Embryonic facial prominence (tissue), 1 donor: Measurements from ENCODE around the gene ARHGEF26.

Source experiments
- DNase-seq: peaks from one replicate; pipeline ENCODE4 v3.0.0-alpha.2; 2016; ENCODE audit errors: extremely low spot score

Gene ARHGEF26

GRCh38 chr3:154156530-154156929 is 35.3 kb downstream of the ARHGEF26 start:
- DNase-seq, result no peak

DNA sequence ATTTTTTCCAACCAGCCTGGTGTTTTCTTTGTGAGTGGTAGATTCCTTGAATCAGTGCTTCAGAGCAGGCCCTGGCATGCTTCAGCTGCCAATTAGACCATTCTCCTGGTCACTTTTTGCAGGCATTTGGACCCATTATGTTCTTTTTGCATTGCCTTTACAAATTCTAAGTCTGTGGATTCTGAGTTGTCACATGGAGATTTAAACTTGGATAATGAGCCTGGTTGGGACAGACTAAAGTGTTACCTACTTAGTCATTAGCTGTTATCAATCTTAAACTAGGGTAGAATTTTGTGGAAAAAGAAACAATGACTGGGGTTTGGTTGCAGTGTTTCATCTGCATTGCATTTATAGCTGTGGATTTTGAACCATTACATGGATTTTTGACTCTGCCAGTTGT is 40.6 kb downstream of the ARHGEF26 start:
- no peak for DNase-seq

GRCh38 chr3:154164387-154164786 is 43.2 kb downstream of the ARHGEF26 start:
- no peak for DNase-seq

- DNase-seq, result no peak
Measured at GRCh38 chr3:154168998-154169795, 48.0 kb downstream of the ARHGEF26 start.

GRCh38 chr3:154169796-154170110 is 48.6 kb downstream of the ARHGEF26 start:
- no peak for DNase-seq

- no peak for DNase-seq
Measured at GRCh38 chr3:154170300-154170699, 49.1 kb downstream of the ARHGEF26 start.

DNA sequence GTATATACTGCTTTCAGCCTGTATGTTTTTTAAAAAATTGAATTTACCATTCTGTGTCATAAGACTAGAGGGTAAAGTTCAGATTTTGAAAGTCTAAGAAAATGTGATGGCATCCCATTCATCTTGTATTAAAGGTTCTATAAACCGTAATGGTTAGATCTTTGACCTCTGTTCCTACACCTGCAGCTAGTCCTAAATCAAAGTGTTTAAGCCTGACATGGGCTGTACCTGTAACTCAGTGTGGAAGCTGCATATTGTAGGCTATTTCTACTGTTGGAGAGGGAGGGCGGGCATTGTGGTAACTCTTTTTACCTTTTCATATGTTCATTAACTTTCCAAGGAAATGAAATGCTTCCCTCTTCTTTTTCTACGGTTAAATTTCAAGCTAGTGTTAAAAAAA is 53.9 kb downstream of the ARHGEF26 start:
- DNase-seq, result no peak

GRCh38 chr3:154176036-154176435 is 54.8 kb downstream of the ARHGEF26 start:
- DNase-seq, result no peak

- no peak for DNase-seq
Measured at GRCh38 chr3:154177406-154177805, 56.2 kb downstream of the ARHGEF26 start.

- no peak for DNase-seq
Measured at GRCh38 chr3:154178172-154178571, 57.0 kb downstream of the ARHGEF26 start.

DNA sequence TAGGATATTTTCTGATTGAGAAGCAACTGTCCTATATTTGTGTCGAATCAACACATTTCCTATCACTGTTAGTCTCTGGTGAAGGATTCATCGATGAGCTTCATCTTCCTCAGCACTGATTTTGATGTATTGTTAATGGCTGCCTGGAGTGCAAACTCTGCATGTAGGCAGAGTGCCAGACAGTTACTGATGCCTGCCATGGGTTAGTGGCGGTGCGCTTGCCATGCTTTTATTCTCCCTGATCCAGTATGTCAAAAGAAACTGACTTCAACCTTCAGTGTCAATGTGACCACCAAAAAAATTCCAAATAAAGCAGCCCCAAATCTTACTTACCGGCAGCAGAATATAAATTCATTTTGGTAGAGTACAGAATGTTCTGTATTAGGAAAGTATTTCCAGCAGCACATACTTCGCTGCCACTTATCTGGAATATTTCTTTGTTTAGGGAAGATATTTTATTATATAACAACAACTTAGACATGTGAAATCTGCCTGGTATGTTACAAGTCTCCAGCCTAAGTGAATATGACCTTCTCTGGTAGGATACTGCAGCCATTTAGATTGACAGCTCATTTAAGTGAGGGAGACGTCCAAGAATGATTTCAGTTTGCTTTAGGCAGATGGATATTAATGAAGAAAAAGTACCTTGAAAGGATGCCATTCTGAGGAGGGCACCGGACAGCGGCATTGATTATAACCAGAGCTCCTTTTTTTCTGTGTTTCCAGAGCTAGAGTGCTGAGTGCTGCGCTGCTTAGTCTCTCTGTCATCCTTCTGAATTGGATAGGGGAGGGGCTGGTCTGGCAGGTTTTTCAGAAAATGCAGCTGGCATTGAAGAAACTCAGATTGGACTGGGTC is 59.9 kb downstream of the ARHGEF26 start:
- DNase-seq, result no peak

- no peak for DNase-seq
Measured at GRCh38 chr3:154182322-154182922, 61.2 kb downstream of the ARHGEF26 start.

DNA sequence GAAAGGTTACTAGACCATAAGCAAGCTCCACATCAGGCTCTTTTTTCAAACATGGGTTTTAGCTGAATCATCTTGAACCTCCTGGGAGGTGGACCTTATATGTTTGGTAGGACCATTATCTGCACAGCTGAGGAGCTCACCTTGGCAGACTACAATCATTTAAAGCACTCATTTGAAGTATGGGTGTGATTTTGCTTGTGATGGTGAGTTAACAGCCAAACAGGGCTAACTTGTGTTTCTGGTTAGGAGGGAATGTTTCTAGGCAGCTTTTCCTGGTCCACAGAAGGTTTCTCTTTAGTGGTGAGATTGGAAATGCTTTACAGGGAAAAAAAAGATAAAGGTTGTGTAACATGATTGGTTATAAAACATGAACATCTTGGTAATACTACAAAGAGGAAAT is 61.8 kb downstream of the ARHGEF26 start:
- no peak for DNase-seq

GRCh38 chr3:154184582-154184981 is 63.4 kb downstream of the ARHGEF26 start:
- no peak for DNase-seq

- no peak for DNase-seq
Measured at GRCh38 chr3:154188437-154188836, 67.2 kb downstream of the ARHGEF26 start.

DNA sequence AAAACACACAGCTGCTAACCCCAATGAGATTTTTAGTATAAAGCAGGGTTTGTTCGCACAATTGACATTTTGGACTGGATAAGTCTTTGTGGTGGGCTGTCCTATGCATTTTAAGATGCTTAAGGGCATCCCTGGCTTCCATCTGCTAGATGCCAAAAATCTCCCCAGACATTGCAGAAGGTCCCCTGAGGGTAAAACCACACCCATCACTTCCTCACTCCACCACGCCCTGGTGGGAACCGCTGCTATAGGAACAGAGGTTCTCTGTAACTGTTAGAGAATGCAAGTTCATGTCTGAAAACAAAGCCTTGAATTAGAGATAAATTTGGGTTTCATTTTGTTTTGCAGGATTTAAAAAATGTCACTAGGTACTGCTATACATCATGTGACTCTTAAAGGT is 67.7 kb downstream of the ARHGEF26 start:
- DNase-seq, result no peak

GRCh38 chr3:154191520-154191919 is 70.3 kb downstream of the ARHGEF26 start:
- DNase-seq, result no peak

- no peak for DNase-seq
Measured at GRCh38 chr3:154192225-154192624, 71.0 kb downstream of the ARHGEF26 start.

GRCh38 chr3:154193000-154193615 is 71.9 kb downstream of the ARHGEF26 start:
- no peak for DNase-seq

- no peak for DNase-seq
Measured at GRCh38 chr3:154194877-154195276, 73.7 kb downstream of the ARHGEF26 start.

DNA sequence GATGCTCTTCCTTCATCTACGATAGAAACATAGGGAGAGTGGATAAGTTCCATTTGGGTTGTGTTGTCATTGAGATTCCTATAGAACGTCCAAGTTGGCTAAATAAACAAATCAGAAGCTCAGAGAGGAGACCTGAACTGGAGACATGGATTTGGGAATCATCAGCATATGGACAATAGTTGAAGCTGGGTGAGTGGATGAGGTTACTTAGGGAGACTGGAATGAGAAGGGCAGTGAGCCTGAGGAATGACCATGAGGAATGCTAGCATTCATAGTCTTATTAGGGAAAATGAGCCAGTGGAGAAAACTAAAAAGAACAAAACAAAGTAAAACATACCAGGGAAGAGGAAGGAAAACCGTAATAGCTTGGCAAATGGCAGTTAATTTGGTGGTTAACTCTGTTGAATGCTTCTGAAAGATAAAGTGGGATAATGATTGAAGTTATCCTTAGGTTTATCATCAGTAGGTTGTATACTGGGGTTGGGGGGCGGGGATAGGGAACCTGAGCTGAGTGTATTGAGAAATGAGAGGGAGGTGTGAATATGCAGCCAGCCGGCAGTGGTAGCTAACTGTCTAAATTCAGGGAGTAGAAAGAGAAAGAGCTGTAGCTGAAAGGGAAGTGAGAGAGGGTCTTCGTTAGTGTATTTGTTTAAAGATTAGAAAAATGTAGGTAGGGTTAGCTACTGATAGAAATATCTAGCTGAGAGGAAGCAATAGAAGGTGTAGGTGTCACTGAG is 74.6 kb downstream of the ARHGEF26 start:
- no peak for DNase-seq

DNA sequence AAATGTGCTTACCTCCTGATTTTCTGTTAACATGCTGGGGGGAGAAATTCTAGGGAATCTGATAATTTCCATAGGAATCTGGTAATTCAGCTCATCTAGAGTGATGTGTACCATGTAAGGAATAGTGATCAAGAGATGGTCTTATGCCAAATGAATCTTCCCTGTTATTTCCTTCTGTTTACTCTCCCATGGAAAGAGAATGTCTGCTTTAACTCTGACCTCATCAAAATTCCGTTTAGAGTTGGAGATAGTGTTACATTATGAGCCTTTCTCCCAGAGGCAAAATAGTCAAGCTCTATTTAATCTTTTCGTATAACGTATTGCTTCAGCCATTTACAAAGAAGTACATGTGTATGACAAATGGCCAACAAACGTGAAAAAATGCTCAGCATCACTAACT is 76.6 kb downstream of the ARHGEF26 start:
- DNase-seq, result no peak
